ENCODE measurements around the gene CTNND1.

CTNND1 gene

DNA sequence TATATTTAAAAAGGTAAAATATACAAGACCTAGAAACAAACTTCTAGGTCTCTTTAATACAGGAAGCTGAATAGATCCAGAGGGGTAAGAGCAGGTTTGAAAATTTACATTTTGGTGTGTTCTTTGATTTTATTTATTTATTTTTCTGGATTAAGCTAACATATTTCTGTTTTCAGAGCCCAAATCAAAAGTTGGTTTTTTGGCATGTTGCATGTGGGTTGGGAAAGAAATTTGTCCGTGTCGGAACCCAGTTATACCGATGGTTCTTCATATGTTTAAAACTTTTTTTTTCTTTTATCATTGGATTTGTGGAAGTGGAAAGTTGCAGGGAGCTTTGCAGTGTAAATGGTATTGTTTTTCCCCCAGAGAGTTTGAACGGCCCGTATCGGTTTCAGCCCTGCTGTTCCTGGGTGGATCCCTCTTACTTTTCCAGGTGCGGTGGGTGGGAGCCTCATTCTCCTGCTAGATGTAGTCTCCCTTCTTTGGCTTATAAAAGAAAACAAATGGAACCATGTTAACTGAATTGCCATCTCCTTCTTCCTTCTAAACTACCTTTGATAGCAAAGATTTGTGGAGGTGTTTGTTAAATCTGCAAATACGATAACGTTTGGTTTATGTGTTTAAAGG lies 746 bp downstream of the CTNND1 start (continued):
- no peak for TF ChIP-seq AEBP2 (tag by site-specific recombination; IDR thresholded peaks at IDR 0.05; ENCODE audit: borderline replicate concordance)

- no peak overlapping the region for H3K27ac ChIP-seq (ENCODE audit: extremely low read depth, low read depth, low read length)
- no peak for TF ChIP-seq ZNF112 (tag by site-specific recombination; IDR thresholded peaks at IDR 0.05)
- 0 out of 2 replicates have a peak, but pooled peaks have one; percentile 41 for TF ChIP-seq ZNF366 (tag by site-specific recombination; conservative IDR thresholded peaks at IDR 0.05)
- TF ChIP-seq, protein P1, sequence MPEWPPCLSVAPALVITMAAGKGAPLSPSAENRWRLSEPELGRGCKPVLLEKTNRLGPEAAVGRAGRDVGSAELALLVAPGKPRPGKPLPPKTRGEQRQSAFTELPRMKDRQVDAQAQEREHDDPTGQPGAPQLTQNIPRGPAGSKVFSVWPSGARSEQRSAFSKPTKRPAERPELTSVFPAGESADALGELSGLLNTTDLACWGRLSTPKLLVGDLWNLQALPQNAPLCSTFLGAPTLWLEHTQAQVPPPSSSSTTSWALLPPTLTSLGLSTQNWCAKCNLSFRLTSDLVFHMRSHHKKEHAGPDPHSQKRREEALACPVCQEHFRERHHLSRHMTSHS (tag by site-specific recombination; IDR thresholded peaks at IDR 0.05): no peak
- 0 out of 2 replicates have a peak, but pooled peaks have one; percentile 22 for TF ChIP-seq ZNF600 (tag by site-specific recombination; IDR thresholded peaks at IDR 0.05)
- ChIA-PET POLR2A (interaction anchor here (0.5 to 4.8 kb wide), 5 partner anchors 13 to 108 kb away, joined by 3 to 50 read pairs (median 16); partner anchors contain the start of gene SELENOH), CTCF (interaction anchor here (0.9 to 10.5 kb wide), 5 partner anchors 8 to 38 kb away, joined by 3 to 151 read pairs (median 5); partner anchors contain the start of gene BTBD18)
- peaks cover 8% of the 10 kb centered on the region; the same call in 1 of the 2 replicates for H3K4me1 ChIP-seq (ENCODE audit: control insufficient read depth, insufficient read depth, low read length)
- no peaks in the 10 kb centered on the region for H3K36me3 ChIP-seq (ENCODE audit: control insufficient read depth in 2 of 2, insufficient read depth in 1 of 2, low read length in 2 of 2)
- H3K4me3 ChIP-seq (ENCODE audit: low read depth, low read length): peak overlapping the region; percentile 50
- H3K9me3 ChIP-seq (ENCODE audit: control insufficient read depth, insufficient read depth, low read depth, low read length): no peaks in the 10 kb centered on the region
Measured at GRCh38 chr11:57763568-57763967, 2.0 kb downstream of the CTNND1 start.

DNA sequence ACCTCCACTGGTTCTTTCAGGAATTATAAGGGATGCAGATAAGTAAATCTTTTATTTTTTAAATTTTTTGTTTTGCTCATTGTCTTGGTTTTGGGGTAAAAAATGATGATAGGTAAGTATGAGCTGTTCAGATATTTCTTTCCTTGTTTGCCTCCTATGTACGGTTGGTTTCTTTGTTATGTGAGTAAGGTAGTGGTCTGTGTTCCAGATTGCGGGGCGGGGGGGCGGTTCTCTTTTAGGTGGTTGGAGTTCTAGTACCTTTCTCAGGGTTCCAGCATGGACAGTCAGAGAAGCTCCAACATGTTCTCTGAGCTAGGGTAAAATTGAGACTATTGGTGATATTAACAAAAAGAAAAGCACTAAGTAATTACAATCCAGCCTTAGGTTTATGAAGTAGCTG lies 2.4 kb downstream of the CTNND1 start:
- TF ChIP-seq ZSCAN30 (tag by site-specific recombination; IDR thresholded peaks at IDR 0.05): no peak
- TF ChIP-seq ZNF423 (tag by site-specific recombination; IDR thresholded peaks at IDR 0.05): no peak
- no peak for TF ChIP-seq ZNF138 (tag by site-specific recombination; IDR thresholded peaks at IDR 0.05; ENCODE audit: borderline replicate concordance)
- TF ChIP-seq GFI1B (tag by site-specific recombination; IDR thresholded peaks at IDR 0.05): no peak
- TF ChIP-seq SCRT1 (tag by site-specific recombination; IDR thresholded peaks at IDR 0.05; ENCODE audit: borderline replicate concordance): no peak
- no peak for TF ChIP-seq SCRT2 (tag by site-specific recombination; IDR thresholded peaks at IDR 0.05)
- no peak for TF ChIP-seq ZNF707 (tag by site-specific recombination; IDR thresholded peaks at IDR 0.05)
- TF ChIP-seq ZNF629 (tag by site-specific recombination; IDR thresholded peaks at IDR 0.05): no peak
- TF ChIP-seq ZBTB8A (tag by site-specific recombination; IDR thresholded peaks at IDR 0.05): no peak
- TF ChIP-seq ZNF449 (tag by site-specific recombination; IDR thresholded peaks at IDR 0.05): no peak
- TF ChIP-seq, protein P2, sequence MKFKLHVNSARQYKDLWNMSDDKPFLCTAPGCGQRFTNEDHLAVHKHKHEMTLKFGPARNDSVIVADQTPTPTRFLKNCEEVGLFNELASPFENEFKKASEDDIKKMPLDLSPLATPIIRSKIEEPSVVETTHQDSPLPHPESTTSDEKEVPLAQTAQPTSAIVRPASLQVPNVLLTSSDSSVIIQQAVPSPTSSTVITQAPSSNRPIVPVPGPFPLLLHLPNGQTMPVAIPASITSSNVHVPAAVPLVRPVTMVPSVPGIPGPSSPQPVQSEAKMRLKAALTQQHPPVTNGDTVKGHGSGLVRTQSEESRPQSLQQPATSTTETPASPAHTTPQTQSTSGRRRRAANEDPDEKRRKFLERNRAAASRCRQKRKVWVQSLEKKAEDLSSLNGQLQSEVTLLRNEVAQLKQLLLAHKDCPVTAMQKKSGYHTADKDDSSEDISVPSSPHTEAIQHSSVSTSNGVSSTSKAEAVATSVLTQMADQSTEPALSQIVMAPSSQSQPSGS (tag by site-specific recombination; IDR thresholded peaks at IDR 0.05; ENCODE audit: low read depth): no peak
- no peak for TF ChIP-seq ZNF274 (IDR thresholded peaks at IDR 0.05; ENCODE audit: low read length)
- no peak for TF ChIP-seq ZNF274 (tag by site-specific recombination; IDR thresholded peaks at IDR 0.05; ENCODE audit: borderline replicate concordance)
- TF ChIP-seq MEIS1 (CRISPR knock-in tag; IDR thresholded peaks at IDR 0.05; ENCODE audit: borderline replicate concordance): no peak
- no peak for TF ChIP-seq EGR2 (tag by site-specific recombination; IDR thresholded peaks at IDR 0.05; ENCODE audit: low read depth)
- TF ChIP-seq ZNF133 (tag by site-specific recombination; IDR thresholded peaks at IDR 0.05): no peak
- no peak for TF ChIP-seq ZNF157 (tag by site-specific recombination; IDR thresholded peaks at IDR 0.05)
- Histone ChIP-seq H3K36me3 (ENCODE audit: control insufficient read depth in 2 of 2, insufficient read depth in 1 of 2, low read length in 2 of 2) (no peaks in the 10 kb centered on the region), H3K4me1 (ENCODE audit: control insufficient read depth, insufficient read depth, low read length) (peaks cover 8% of the 10 kb centered on the region; the same call in 1 of the 2 replicates), H3K27ac (ENCODE audit: extremely low read depth, low read depth, low read length) (no peak overlapping the region), H3K9me3 (ENCODE audit: control insufficient read depth, insufficient read depth, low read depth, low read length) (no peaks in the 10 kb centered on the region), H3K4me3 (ENCODE audit: low read depth, low read length) (peak overlapping the region; percentile 50)
- POLR2A ChIA-PET: interaction anchor here (1.0 to 4.8 kb wide), 4 partner anchors 13 to 22 kb away, joined by 4 to 50 read pairs (median 18); partner anchors contain the start of gene SELENOH
- CTCF ChIA-PET: interaction anchor here (1.2 to 10.5 kb wide), 5 partner anchors 8 to 37 kb away, joined by 3 to 151 read pairs (median 5); partner anchors contain the start of gene BTBD18
